Measurements from ENCODE around the gene VAV3. TPM values are rescaled to one million over a fixed set of nuclear protein-coding genes. Genes with fewer than 3 reads are reported as not detected.

VAV3 gene
- polyA plus RNA-seq, 3 donors: 5.4 to 9.2 (median 9.0) TPM

DNA sequence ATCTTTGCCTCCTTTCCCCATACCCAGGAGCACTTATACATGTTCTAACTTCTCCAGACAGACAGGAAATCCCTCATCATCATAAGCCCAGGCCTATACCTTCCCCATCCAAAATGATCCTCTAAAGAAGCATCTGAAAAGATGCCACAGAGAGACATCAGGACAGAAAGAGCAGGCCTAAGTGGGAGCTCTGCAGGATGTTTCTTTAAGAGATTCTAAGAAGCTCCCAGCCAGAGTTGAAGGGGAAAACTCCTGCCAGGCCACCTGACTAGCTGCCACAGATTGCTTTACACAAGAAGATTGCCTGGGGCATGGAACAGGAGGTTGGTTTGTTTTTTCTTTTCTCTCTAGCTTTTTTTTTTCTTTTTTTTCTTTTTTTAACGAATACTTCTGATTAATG is 275.8 kb downstream of the VAV3 start:
- no peaks in the 10 kb centered on the region for H3K27me3 Mint-ChIP-seq (ENCODE audit: low read depth in 3 of 3)
- intact Hi-C loops (cut with micrococcal nuclease): no loop called here
- H3K27ac ChIP-seq (ENCODE audit: low read depth in 1 of 2, low read length in 2 of 2): no peak overlapping the region
- no peak overlapping the region for H3K4me2 ChIP-seq (replicated peaks; ENCODE audit: extremely low read depth, low read length, poor library complexity, severe bottlenecking)
- H3K4me3 ChIP-seq (replicated peaks in 1 of 3; ENCODE audit: low read depth in 2 of 3, low read length in 3 of 3): no peak overlapping the region
- no peaks in the 10 kb centered on the region for H3K9me3 ChIP-seq (replicated peaks in 1 of 2; ENCODE audit: control insufficient read depth in 1 of 2, insufficient read depth in 1 of 2, low read length in 2 of 2)
- no CpG with 5 or more reads among the region's 1 CpG for WGBS (ENCODE audit: insufficient coverage)
- H4K20me1 ChIP-seq (ENCODE audit: insufficient read depth, low read length): no peaks in the 10 kb centered on the region
- DNase-seq: no peak
- H2AFZ ChIP-seq (ENCODE audit: insufficient read depth, low read depth, low read length, poor library complexity, severe bottlenecking): no peak overlapping the region
- no peak for TF ChIP-seq CTCF (IDR thresholded peaks at IDR 0.05)
- H3K9ac ChIP-seq (ENCODE audit: insufficient read depth, low read length, poor library complexity, severe bottlenecking): no peak overlapping the region
- H3K36me3 ChIP-seq (replicated peaks in 1 of 2; ENCODE audit: control insufficient read depth in 1 of 2, insufficient read depth in 2 of 2, low read length in 2 of 2): peaks cover 8 to 24% of the 10 kb centered on the region in 2 donors
- H3K36me3 Mint-ChIP-seq: peaks cover 31 to 42% of the 10 kb centered on the region in 2 donors
- no peaks in the 10 kb centered on the region for H3K4me1 ChIP-seq (ENCODE audit: control insufficient read depth in 1 of 2, insufficient read depth in 2 of 2, low read length in 2 of 2)
- H3K27ac Mint-ChIP-seq: peak overlapping the region in 1 of 7 donors; percentile 63
- H3K9me3 Mint-ChIP-seq: peaks cover 0 to 2% (median 0%) of the 10 kb centered on the region in 7 donors
- H3K79me2 ChIP-seq (ENCODE audit: insufficient read depth, low read length): no peaks in the 10 kb centered on the region
- H3K27me3 ChIP-seq (ENCODE audit: control insufficient read depth in 2 of 2, insufficient read depth in 2 of 2, low read length in 2 of 2): no peaks in the 10 kb centered on the region
- H3K4me3 Mint-ChIP-seq: no peak overlapping the region
- peaks cover 2% of the 10 kb centered on the region for H3K4me1 Mint-ChIP-seq

GRCh38 chr1:107687849-107688753 is 276.9 kb downstream of the VAV3 start:
- 92% methylated on average over 6 of the region's 9 CpGs for WGBS (ENCODE audit: insufficient coverage)

More at GRCh38 chr1:107687849-107688753, 276.9 kb downstream of the VAV3 start:
- TF ChIP-seq CTCF (IDR thresholded peaks at IDR 0.05): no peak
- Mint-ChIP-seq H3K36me3 (peaks cover 26 to 44% of the 10 kb centered on the region in 2 donors), H3K27me3 (ENCODE audit: low read depth in 3 of 3) (no peaks in the 10 kb centered on the region), H3K4me3 (no peak overlapping the region), H3K4me1 (peaks cover 2% of the 10 kb centered on the region), H3K27ac (no peak overlapping the region), H3K9me3 (no peaks in the 10 kb centered on the region)
- H3K79me2 ChIP-seq (ENCODE audit: insufficient read depth, low read length): no peaks in the 10 kb centered on the region
- DNase-seq: no peak
- H3K4me1 ChIP-seq (ENCODE audit: control insufficient read depth in 1 of 2, insufficient read depth in 2 of 2, low read length in 2 of 2): no peaks in the 10 kb centered on the region
- no peaks in the 10 kb centered on the region for H3K9me3 ChIP-seq (replicated peaks in 1 of 2; ENCODE audit: control insufficient read depth in 1 of 2, insufficient read depth in 1 of 2, low read length in 2 of 2)
- no peak overlapping the region for H3K27ac ChIP-seq (ENCODE audit: low read depth in 1 of 2, low read length in 2 of 2)
- peaks cover 7 to 21% of the 10 kb centered on the region in 2 donors for H3K36me3 ChIP-seq (replicated peaks in 1 of 2; ENCODE audit: control insufficient read depth in 1 of 2, insufficient read depth in 2 of 2, low read length in 2 of 2)
- H3K9ac ChIP-seq (ENCODE audit: insufficient read depth, low read length, poor library complexity, severe bottlenecking): no peak overlapping the region
- no peaks in the 10 kb centered on the region for H4K20me1 ChIP-seq (ENCODE audit: insufficient read depth, low read length)
- H2AFZ ChIP-seq (ENCODE audit: insufficient read depth, low read depth, low read length, poor library complexity, severe bottlenecking): no peak overlapping the region
- no peaks in the 10 kb centered on the region for H3K27me3 ChIP-seq (ENCODE audit: control insufficient read depth in 2 of 2, insufficient read depth in 2 of 2, low read length in 2 of 2)
- intact Hi-C loops (cut with micrococcal nuclease): no loop called here
- H3K4me2 ChIP-seq (replicated peaks; ENCODE audit: extremely low read depth, low read length, poor library complexity, severe bottlenecking): no peak overlapping the region
- H3K4me3 ChIP-seq (replicated peaks in 1 of 3; ENCODE audit: low read depth in 2 of 3, low read length in 3 of 3): no peak overlapping the region

Measured in CD14-positive monocyte (primary cell).